Mesodermal cell (in vitro differentiated cells): Measurements from ENCODE around the gene PRKCA.

Experiments
- H3K27ac ChIP-seq: 2 replicates; pipeline ENCODE4 v1.7.0; 2013; ENCODE audit warnings: mild to moderate bottlenecking, low read depth, low read length, moderate library complexity; ENCODE audit not compliant: severe bottlenecking
- H3K36me3 ChIP-seq: 2 replicates; pipeline ENCODE4 v1.7.1; 2013; ENCODE audit warnings: mild to moderate bottlenecking, low read length, moderate library complexity; ENCODE audit not compliant: control insufficient read depth, insufficient read depth
- H3K4me1 ChIP-seq: one replicate; pipeline ENCODE4 v1.7.1; 2013; ENCODE audit warnings: mild to moderate bottlenecking, low read length; ENCODE audit not compliant: insufficient read depth, control insufficient read depth, poor library complexity, severe bottlenecking
- H3K4me3 ChIP-seq: 2 replicates; pipeline ENCODE4 v1.7.0; 2013; ENCODE audit warnings: low read length, control low read depth, mild to moderate bottlenecking; ENCODE audit not compliant: insufficient read depth, poor library complexity, severe bottlenecking; ENCODE audit errors: extremely low read depth
- H3K9me3 ChIP-seq: 2 replicates; pipeline ENCODE4 v1.7.1; 2013; ENCODE audit warnings: mild to moderate bottlenecking, low read length, moderate library complexity; ENCODE audit not compliant: control insufficient read depth
- WGBS, 2 experiments: methylation state at CpG; one replicate each; pipeline ENCODE4 v1.1.5; 2013; ENCODE audit warnings: missing lambda C conversion rate in 2 of 2; ENCODE audit not compliant: insufficient coverage in 2 of 2; 5-methylcytosine and 5-hydroxymethylcytosine counted together

PRKCA gene

GRCh38 chr17:66467766-66468165, 165.4 kb downstream of the PRKCA start:
- Histone ChIP-seq H3K9me3 (no peaks in the 10 kb centered on the region), H3K27ac (peak overlapping the region; percentile 96), H3K4me1 (peaks cover 44% of the 10 kb centered on the region), H3K4me3 (no peak overlapping the region), H3K36me3 (no peaks in the 10 kb centered on the region)
- WGBS, 2 experiments, result 100% methylated on average over 3 of the region's 6 CpGs; no CpG with 5 or more reads in 1 of the 2 experiments

- peaks cover 41% of the 10 kb centered on the region for H3K4me1 ChIP-seq
- WGBS, 2 experiments, result 47 to 76% methylated on average over 3 to 5 of the region's 5 CpGs
- no peak overlapping the region for H3K4me3 ChIP-seq
- H3K27ac ChIP-seq, result peak overlapping the region; percentile 85
- no peaks in the 10 kb centered on the region for H3K9me3 ChIP-seq
- H3K36me3 ChIP-seq, result no peaks in the 10 kb centered on the region
Observed at GRCh38 chr17:66468241-66469087, 166.1 kb downstream of the PRKCA start.

- H3K27ac ChIP-seq, result peak overlapping the region; percentile 85
- peaks cover 43% of the 10 kb centered on the region for H3K4me1 ChIP-seq
- no peaks in the 10 kb centered on the region for H3K9me3 ChIP-seq
- H3K36me3 ChIP-seq, result no peaks in the 10 kb centered on the region
- H3K4me3 ChIP-seq, result no peak overlapping the region
- 21 to 28% methylated on average over 3 of the region's 3 CpGs for WGBS, 2 experiments
Observed at GRCh38 chr17:66469088-66469442, 166.7 kb downstream of the PRKCA start.

GRCh38 chr17:66469461-66469860, 167.0 kb downstream of the PRKCA start:
- Histone ChIP-seq H3K27ac (peak overlapping the region; percentile 85), H3K36me3 (no peaks in the 10 kb centered on the region), H3K4me1 (peaks cover 43% of the 10 kb centered on the region), H3K9me3 (no peaks in the 10 kb centered on the region), H3K4me3 (no peak overlapping the region)
- 83 to 100% methylated on average over 1 of the region's 1 CpG for WGBS, 2 experiments

DNA sequence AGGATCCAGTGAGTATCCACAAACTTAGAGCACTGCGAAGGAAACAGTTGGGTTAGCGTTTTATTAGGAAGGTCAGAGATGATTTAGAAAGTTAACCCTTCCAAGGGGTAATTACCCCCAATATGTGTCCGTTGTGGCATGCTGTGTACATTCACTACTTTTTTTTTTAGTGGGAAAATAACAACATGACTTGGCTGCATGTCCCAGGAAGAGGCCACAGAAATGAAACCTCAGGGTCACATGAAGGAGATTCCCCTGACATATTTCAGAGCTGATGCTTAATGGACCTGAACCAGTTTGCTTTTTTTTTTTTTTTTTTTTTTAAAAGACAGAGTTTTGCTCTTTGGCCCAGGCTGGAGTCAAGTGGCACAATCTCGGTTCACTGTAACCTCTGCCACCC, 167.5 kb downstream of the PRKCA start:
- Histone ChIP-seq H3K36me3 (no peaks in the 10 kb centered on the region), H3K27ac (no peak overlapping the region), H3K9me3 (no peaks in the 10 kb centered on the region), H3K4me1 (peaks cover 43% of the 10 kb centered on the region), H3K4me3 (no peak overlapping the region)
- 100% methylated on average over 2 to 3 of the region's 4 CpGs for WGBS, 2 experiments

DNA sequence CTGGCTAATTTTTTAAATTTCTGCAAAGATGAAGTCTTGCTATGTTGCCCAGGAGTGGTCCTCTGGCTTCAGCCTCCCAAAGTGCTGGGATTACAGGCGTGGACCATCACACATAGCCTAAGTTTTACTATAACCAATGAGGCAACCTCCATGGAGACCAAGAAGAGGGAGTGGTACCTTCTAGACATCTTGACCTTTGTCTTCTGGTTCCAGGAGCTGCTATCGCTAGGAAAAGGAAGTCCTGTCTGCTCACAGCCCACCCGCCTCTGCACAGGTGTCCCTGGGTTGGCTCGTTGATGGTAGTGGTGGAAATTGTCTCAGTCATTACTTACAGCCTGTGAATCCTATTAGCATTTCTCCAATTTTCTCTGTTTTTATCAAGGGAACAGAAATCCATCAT, 169.7 kb downstream of the PRKCA start:
- H3K4me3 ChIP-seq, result no peak overlapping the region
- H3K9me3 ChIP-seq, result no peaks in the 10 kb centered on the region
- H3K27ac ChIP-seq, result no peak overlapping the region
- 96 to 100% methylated on average over 1 to 2 of the region's 4 CpGs for WGBS, 2 experiments
- H3K4me1 ChIP-seq, result peaks cover 29% of the 10 kb centered on the region
- no peaks in the 10 kb centered on the region for H3K36me3 ChIP-seq

DNA sequence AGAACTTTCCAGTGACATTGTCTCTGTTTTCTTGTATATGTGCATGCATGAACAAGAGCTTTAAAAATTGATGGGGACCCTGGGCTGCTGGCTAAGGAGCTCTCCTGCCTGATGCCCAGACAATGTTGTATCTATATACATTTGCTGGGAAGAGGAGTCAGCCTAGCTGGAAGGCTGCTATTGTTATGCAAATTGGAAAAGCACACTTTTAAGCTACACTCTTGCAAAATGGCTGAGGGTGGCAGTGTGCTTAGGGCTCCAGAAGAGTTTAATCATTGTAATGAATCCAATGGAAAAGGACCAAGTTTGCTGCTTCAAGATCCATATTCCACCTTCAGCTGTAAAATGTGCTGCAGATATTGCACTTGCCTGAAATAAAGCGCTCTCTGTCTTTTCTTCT, 171.8 kb downstream of the PRKCA start:
- Histone ChIP-seq H3K27ac (no peak overlapping the region), H3K9me3 (no peaks in the 10 kb centered on the region), H3K4me1 (peaks cover 8% of the 10 kb centered on the region), H3K36me3 (no peaks in the 10 kb centered on the region), H3K4me3 (no peak overlapping the region)
- no CpG with 5 or more reads among the region's 1 CpG for WGBS, 2 experiments

DNA sequence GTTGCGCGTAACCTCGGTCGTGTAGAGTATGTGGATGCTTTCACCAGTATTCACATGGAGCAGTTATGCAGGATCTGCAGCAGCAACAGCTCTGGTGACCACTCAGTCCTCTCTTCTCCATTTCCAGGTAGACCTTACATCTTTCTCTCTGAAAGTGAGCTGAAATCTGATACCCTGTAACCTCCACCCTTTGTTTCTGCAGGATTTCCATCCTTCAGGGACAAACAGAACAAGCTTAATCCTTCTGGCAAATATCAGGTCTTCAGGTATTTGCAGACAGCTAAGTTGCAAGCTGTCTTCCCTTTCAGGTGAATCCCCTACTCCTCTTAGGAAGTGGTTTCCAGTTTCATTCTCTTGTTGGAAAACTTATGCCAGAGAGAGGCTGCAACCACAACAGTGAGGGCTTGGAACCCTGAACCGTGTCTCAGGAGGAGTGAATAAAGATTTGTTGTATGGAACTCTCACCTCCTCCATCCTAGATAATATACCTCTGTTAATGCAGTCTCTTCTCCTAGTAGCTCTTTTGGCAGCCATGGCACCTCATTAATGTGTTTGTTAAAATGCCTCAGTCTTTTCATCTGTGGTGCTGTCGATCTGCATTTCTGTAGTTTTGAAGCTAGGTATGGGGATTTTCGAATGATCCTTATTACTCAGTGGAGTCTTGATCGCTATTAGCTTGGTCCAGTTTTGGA, 172.5 kb downstream of the PRKCA start:
- Histone ChIP-seq H3K36me3 (no peaks in the 10 kb centered on the region), H3K9me3 (no peaks in the 10 kb centered on the region), H3K4me1 (peaks cover 2% of the 10 kb centered on the region), H3K27ac (no peak overlapping the region), H3K4me3 (no peak overlapping the region)
- WGBS, 2 experiments, result 74 to 100% methylated on average over 3 to 7 of the region's 8 CpGs

DNA sequence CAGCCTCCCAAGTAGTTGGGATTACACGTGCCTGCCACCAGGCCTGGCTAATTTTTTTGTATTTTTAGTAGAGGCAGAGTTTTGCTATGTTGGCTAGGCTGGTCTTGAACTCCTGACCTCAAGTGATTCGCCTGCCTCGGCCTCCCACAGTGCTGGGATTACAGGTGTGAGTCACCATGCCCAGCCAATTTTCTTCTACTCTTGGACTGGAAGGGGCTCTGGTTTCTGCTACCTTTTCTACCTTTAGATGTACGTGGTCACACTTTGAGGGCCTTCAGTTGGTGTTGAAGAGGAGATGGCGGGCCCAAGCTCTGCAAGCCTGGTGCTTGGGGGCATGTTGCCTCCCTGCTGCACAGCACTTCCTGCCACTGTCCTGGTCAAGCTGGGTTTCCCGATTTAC, 173.6 kb downstream of the PRKCA start:
- Histone ChIP-seq H3K4me3 (no peak overlapping the region), H3K9me3 (no peaks in the 10 kb centered on the region), H3K36me3 (no peaks in the 10 kb centered on the region), H3K27ac (no peak overlapping the region), H3K4me1 (peaks cover 2% of the 10 kb centered on the region)
- 85 to 87% methylated on average over 4 to 5 of the region's 6 CpGs for WGBS, 2 experiments

DNA sequence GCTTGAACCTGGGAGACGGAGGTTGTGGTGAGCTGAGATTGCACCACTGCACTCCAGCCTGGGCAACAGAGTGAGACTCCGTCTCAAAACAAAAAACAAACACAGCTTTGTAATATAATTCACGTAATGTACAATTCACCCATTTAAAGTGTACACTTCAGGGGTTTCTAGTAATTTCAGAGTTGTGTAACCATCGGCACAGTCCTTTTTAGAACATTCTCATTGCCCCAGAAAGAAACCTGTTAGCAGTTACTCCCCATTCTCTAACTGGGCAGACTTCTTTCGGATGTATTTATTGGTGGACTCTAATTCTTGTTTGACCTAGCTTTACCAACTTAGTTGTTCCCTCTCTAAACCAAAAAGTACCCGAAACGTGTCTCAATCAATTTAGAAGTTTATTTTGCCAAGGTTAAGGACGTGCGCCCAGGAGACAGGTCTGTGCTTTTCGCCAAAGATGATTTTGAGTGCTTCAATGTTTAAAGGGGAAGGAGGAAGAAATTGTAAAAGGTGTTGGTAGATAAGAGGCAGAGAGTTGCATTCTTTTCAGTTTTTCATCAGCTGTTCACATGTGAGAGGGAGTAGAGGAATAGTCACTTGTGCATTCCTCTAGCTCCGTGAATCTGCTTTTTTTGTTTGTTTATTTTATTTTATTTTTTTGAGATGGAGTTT, 175.3 kb downstream of the PRKCA start:
- Histone ChIP-seq H3K4me3 (no peak overlapping the region), H3K36me3 (no peaks in the 10 kb centered on the region), H3K9me3 (no peaks in the 10 kb centered on the region), H3K27ac (no peak overlapping the region), H3K4me1 (peaks cover 2% of the 10 kb centered on the region)
- 91 to 96% methylated on average over 7 of the region's 11 CpGs for WGBS, 2 experiments
